ENCODE measurements around the gene NFIB.

DNA sequence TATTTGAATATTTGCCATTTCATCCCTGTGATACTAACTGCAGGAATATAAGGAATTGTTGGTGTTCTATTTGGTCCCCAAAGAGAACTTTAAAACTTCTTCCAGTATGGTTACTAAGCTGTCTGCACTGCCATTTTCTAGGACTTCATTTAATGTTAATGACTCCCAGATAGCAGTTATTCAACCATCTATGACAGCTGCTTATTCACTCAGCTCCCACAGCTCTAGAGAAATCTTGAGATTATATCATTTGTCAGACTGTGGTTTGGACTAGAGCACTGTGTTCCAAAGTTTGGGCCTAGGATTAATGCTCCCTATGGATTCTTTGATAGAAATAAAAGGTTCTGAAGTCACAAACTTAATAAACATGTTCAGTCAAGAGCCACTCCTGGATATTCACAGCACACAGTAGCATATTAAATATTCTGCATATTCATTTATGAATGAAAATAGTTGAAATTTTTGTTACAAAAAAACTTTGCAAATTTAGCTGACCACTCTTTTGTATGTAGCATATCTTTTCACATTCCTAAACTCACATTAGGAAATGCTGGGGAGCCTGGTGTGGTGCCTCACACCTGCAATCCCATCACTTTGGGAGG lies 173.7 kb downstream of the NFIB start:
- TF ChIP-seq, protein P1, sequence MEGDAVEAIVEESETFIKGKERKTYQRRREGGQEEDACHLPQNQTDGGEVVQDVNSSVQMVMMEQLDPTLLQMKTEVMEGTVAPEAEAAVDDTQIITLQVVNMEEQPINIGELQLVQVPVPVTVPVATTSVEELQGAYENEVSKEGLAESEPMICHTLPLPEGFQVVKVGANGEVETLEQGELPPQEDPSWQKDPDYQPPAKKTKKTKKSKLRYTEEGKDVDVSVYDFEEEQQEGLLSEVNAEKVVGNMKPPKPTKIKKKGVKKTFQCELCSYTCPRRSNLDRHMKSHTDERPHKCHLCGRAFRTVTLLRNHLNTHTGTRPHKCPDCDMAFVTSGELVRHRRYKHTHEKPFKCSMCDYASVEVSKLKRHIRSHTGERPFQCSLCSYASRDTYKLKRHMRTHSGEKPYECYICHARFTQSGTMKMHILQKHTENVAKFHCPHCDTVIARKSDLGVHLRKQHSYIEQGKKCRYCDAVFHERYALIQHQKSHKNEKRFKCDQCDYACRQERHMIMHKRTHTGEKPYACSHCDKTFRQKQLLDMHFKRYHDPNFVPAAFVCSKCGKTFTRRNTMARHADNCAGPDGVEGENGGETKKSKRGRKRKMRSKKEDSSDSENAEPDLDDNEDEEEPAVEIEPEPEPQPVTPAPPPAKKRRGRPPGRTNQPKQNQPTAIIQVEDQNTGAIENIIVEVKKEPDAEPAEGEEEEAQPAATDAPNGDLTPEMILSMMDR (IDR thresholded peaks at IDR 0.05; ENCODE audit: extremely low read depth in 1 of 2, insufficient read depth in 1 of 2, low read depth in 1 of 2, low read length in 2 of 2): no peak
- TF ChIP-seq POLR2AphosphoS5 (IDR thresholded peaks at IDR 0.05; ENCODE audit: insufficient read depth, low read depth, low read length) (no peak), POLR2A (IDR thresholded peaks at IDR 0.05; ENCODE audit: low read depth, low read length) (no peak), FOS (IDR thresholded peaks at IDR 0.05; ENCODE audit: borderline replicate concordance, insufficient read depth, low read length) (no peak), JUN (IDR thresholded peaks at IDR 0.05; ENCODE audit: borderline replicate concordance, insufficient read depth, insufficient read length, low read depth) (no peak), EZH2 (IDR thresholded peaks at IDR 0.05; ENCODE audit: borderline replicate concordance, low read depth, low read length, severe bottlenecking) (no peak), GATA2 (IDR thresholded peaks at IDR 0.05; ENCODE audit: insufficient read depth, insufficient read length, low read depth, low read length) (no peak)
- TF ChIP-seq, protein P2, sequence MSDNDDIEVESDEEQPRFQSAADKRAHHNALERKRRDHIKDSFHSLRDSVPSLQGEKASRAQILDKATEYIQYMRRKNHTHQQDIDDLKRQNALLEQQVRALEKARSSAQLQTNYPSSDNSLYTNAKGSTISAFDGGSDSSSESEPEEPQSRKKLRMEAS (IDR thresholded peaks at IDR 0.05; ENCODE audit: insufficient read depth, insufficient read length): no peak

All from endothelial cell of umbilical vein (primary cell).